Stimulated activated CD8-positive, alpha-beta memory T cell treated with anti-CD3 and anti-CD28 coated beads, Interleukin-2, amount 100 ng/mL, for 48 hours (primary cell): ENCODE data around the gene CADM1.

Experiments used
- DNase-seq, 2 donors: peaks; one replicate each; pipeline ENCODE4 v3.0.0-alpha.2; 2020; ENCODE audit warnings: low read depth in 2 of 2

Gene CADM1

GRCh38 chr11:115279813-115280761, 224.1 kb downstream of the CADM1 start:
- DNase-seq, result no peak

GRCh38 chr11:115276799-115277198, 227.4 kb downstream of the CADM1 start:
- DNase-seq, result no peak

GRCh38 chr11:115276191-115276590, 228.0 kb downstream of the CADM1 start:
- no peak for DNase-seq

GRCh38 chr11:115275045-115275444, 229.2 kb downstream of the CADM1 start:
- DNase-seq, result no peak

- DNase-seq, result no peak
Observed at GRCh38 chr11:115272925-115273324, 231.3 kb downstream of the CADM1 start.

- DNase-seq, result no peak
Observed at GRCh38 chr11:115271643-115272042, 232.6 kb downstream of the CADM1 start.

GRCh38 chr11:115269191-115269950, 234.8 kb downstream of the CADM1 start:
- no peak for DNase-seq

GRCh38 chr11:115267871-115268270, 236.3 kb downstream of the CADM1 start:
- no peak for DNase-seq

GRCh38 chr11:115267238-115267781, 236.9 kb downstream of the CADM1 start:
- DNase-seq, result no peak

- no peak for DNase-seq
Observed at GRCh38 chr11:115266066-115266639, 238.1 kb downstream of the CADM1 start.

- no peak for DNase-seq
Observed at GRCh38 chr11:115263799-115264656, 240.2 kb downstream of the CADM1 start.

- DNase-seq, result no peak
Observed at GRCh38 chr11:115258216-115258615, 246.0 kb downstream of the CADM1 start.

GRCh38 chr11:115257678-115258077, 246.5 kb downstream of the CADM1 start:
- DNase-seq, result no peak

- no peak for DNase-seq
Observed at GRCh38 chr11:115257270-115257669, 246.9 kb downstream of the CADM1 start.

- DNase-seq, result no peak
Observed at GRCh38 chr11:115256397-115257197, 247.6 kb downstream of the CADM1 start.

- DNase-seq, result no peak
Observed at GRCh38 chr11:115255006-115255762, 249.0 kb downstream of the CADM1 start.

- DNase-seq, result no peak
Observed at GRCh38 chr11:115251126-115251525, 253.1 kb downstream of the CADM1 start.

- no peak for DNase-seq
Observed at GRCh38 chr11:115249061-115249578, 255.1 kb downstream of the CADM1 start.

GRCh38 chr11:115247953-115248352, 256.3 kb downstream of the CADM1 start:
- DNase-seq, result no peak
